ENCODE results near the gene PDE6B. TPM values are rescaled to one million over a fixed set of nuclear protein-coding genes. Genes with fewer than 3 reads are reported as not detected.
A peak's percentile ranks its signal among the peaks of the same experiment; 100 is the strongest.

PDE6B gene
- total RNA-seq, 1 experiment from 2014 or later = not detected

GRCh38 chr4:679104-679481 lies 53.7 kb downstream of the PDE6B start:
- no TSS peak for BruUV-seq (replicated peaks)
- ATAC-seq (no peak), DNase-seq (no peak)
- CTCF ChIA-PET = no interaction called here
- Histone ChIP-seq H3K4me1 (ENCODE audit: insufficient read depth, low read length) (peaks cover 28% of the 10 kb centered on the region), H3K9me2 (replicated peaks; ENCODE audit: low read length) (no peaks in the 10 kb centered on the region), H3F3A (ENCODE audit: low read length, unreplicated experiment) (no peaks in the 10 kb centered on the region), H3K27ac (ENCODE audit: low read length) (no peak overlapping the region), H3K79me2 (ENCODE audit: low read length) (peaks cover 10% of the 10 kb centered on the region), H3K27me3 (ENCODE audit: low read length) (no peaks in the 10 kb centered on the region), H3K4me3 (ENCODE audit: low read length) (no peak overlapping the region), H3K4me2 (ENCODE audit: low read length) (no peak overlapping the region), H3K9ac (ENCODE audit: low read length) (no peak overlapping the region), H2AFZ (ENCODE audit: low read length) (no peak overlapping the region), H3K36me3 (ENCODE audit: low read depth, low read length) (no peaks in the 10 kb centered on the region), H3K9me3 (ENCODE audit: low read length) (no peaks in the 10 kb centered on the region), H4K20me1 (ENCODE audit: low read length) (no peaks in the 10 kb centered on the region)
- intact Hi-C loops (cut with micrococcal nuclease) = no loop called here
- TF ChIP-seq CTCF (conservative IDR thresholded peaks at IDR 0.05; ENCODE audit: low read depth, low read length) (no peak), EZH2 (IDR thresholded peaks at IDR 0.05; ENCODE audit: low read length, unreplicated experiment) (no peak), EZH2phosphoT487 (IDR thresholded peaks at IDR 0.05; ENCODE audit: borderline replicate concordance, low read length) (no peak)
- POLR2A ChIA-PET (ENCODE audit: unreplicated experiment) = no interaction called here

- Histone ChIP-seq H3K79me2 (ENCODE audit: low read length) (peaks cover 8% of the 10 kb centered on the region), H3K9me3 (ENCODE audit: low read length) (no peaks in the 10 kb centered on the region), H2AFZ (ENCODE audit: low read length) (no peak overlapping the region), H3K4me1 (ENCODE audit: insufficient read depth, low read length) (peaks cover 28% of the 10 kb centered on the region), H4K20me1 (ENCODE audit: low read length) (no peaks in the 10 kb centered on the region), H3K9me2 (replicated peaks; ENCODE audit: low read length) (no peaks in the 10 kb centered on the region), H3K36me3 (ENCODE audit: low read depth, low read length) (no peaks in the 10 kb centered on the region), H3K27me3 (ENCODE audit: low read length) (no peaks in the 10 kb centered on the region), H3K4me3 (ENCODE audit: low read length) (no peak overlapping the region), H3K9ac (ENCODE audit: low read length) (no peak overlapping the region), H3F3A (ENCODE audit: low read length, unreplicated experiment) (no peaks in the 10 kb centered on the region), H3K27ac (ENCODE audit: low read length) (no peak overlapping the region), H3K4me2 (ENCODE audit: low read length) (no peak overlapping the region)
- CTCF ChIA-PET = no interaction called here
- POLR2A ChIA-PET (ENCODE audit: unreplicated experiment) = no interaction called here
- DNase-seq (no peak), ATAC-seq (no peak)
- BruUV-seq (replicated peaks) = no TSS peak
- intact Hi-C loops (cut with micrococcal nuclease) = no loop called here
- TF ChIP-seq CTCF (conservative IDR thresholded peaks at IDR 0.05; ENCODE audit: low read depth, low read length) (no peak), EZH2phosphoT487 (IDR thresholded peaks at IDR 0.05; ENCODE audit: borderline replicate concordance, low read length) (no peak), EZH2 (IDR thresholded peaks at IDR 0.05; ENCODE audit: low read length, unreplicated experiment) (no peak)
These were observed 54.3 kb downstream of the PDE6B start for GRCh38 chr4:679629-680028.

- Histone ChIP-seq H3K9me2 (replicated peaks; ENCODE audit: low read length) (no peaks in the 10 kb centered on the region), H3F3A (ENCODE audit: low read length, unreplicated experiment) (no peaks in the 10 kb centered on the region), H3K27ac (ENCODE audit: low read length) (no peak overlapping the region), H3K9me3 (ENCODE audit: low read length) (no peaks in the 10 kb centered on the region), H3K36me3 (ENCODE audit: low read depth, low read length) (no peaks in the 10 kb centered on the region), H4K20me1 (ENCODE audit: low read length) (no peaks in the 10 kb centered on the region), H3K4me1 (ENCODE audit: insufficient read depth, low read length) (peaks cover 24% of the 10 kb centered on the region), H3K79me2 (ENCODE audit: low read length) (peaks cover 4% of the 10 kb centered on the region), H3K4me2 (ENCODE audit: low read length) (peak overlapping the region; percentile 84; the same call in 1 of the 2 replicates), H3K4me3 (ENCODE audit: low read length) (no peak overlapping the region), H2AFZ (ENCODE audit: low read length) (no peak overlapping the region), H3K27me3 (ENCODE audit: low read length) (no peaks in the 10 kb centered on the region), H3K9ac (ENCODE audit: low read length) (no peak overlapping the region)
- intact Hi-C loops (cut with micrococcal nuclease) = no loop called here
- ATAC-seq = no peak
- POLR2A ChIA-PET (ENCODE audit: unreplicated experiment) = no interaction called here
- no peak for DNase-seq
- TF ChIP-seq EZH2phosphoT487 (IDR thresholded peaks at IDR 0.05; ENCODE audit: borderline replicate concordance, low read length) (no peak), CTCF (conservative IDR thresholded peaks at IDR 0.05; ENCODE audit: low read depth, low read length) (no peak), EZH2 (IDR thresholded peaks at IDR 0.05; ENCODE audit: low read length, unreplicated experiment) (no peak)
- CTCF ChIA-PET = no interaction called here
- BruUV-seq (replicated peaks) = no TSS peak
These were observed 54.7 kb downstream of the PDE6B start for GRCh38 chr4:680091-680490.

Data from PC-3 (cell line).